ENCODE measurements around the gene PTPRC. TPM values are rescaled to one million over a fixed set of nuclear protein-coding genes. Genes with fewer than 3 reads are reported as not detected.

The PTPRC gene
- total RNA-seq, 2 experiments from 2014 or later: 177 to 241 TPM

- peak overlapping the region; percentile 76 for H3K4me3 ChIP-seq (ENCODE audit: low read depth, low read length, poor library complexity, severe bottlenecking)
- no peaks in the 10 kb centered on the region for H3K9me2 ChIP-seq (ENCODE audit: insufficient read depth, low read length)
- H3K4me1 ChIP-seq (ENCODE audit: insufficient read depth, low read length, poor library complexity, severe bottlenecking): peaks cover 40% of the 10 kb centered on the region
- TF ChIP-seq CTCF (conservative IDR thresholded peaks at IDR 0.05; ENCODE audit: low read length) (0 out of 2 replicates have a peak, but pooled peaks have one; percentile 17), EZH2phosphoT487 (IDR thresholded peaks at IDR 0.05; ENCODE audit: borderline replicate concordance, low read depth, low read length) (no peak)
- no peaks in the 10 kb centered on the region; the same call in 1 of the 2 replicates for H4K20me1 ChIP-seq (ENCODE audit: insufficient read depth, low read length)
- DNase-seq (ENCODE audit: low spot score): peak; percentile 41
- peaks cover 57% of the 10 kb centered on the region for H3K36me3 ChIP-seq (ENCODE audit: insufficient read depth, low read length)
- H3K79me2 ChIP-seq (ENCODE audit: insufficient read depth, low read depth, low read length): peaks cover 37% of the 10 kb centered on the region
- peak overlapping the region; percentile 90 for H3K27ac ChIP-seq (ENCODE audit: low read depth, low read length, poor library complexity, severe bottlenecking)
- H3K9me3 ChIP-seq (ENCODE audit: low read length): peaks cover 33% of the 10 kb centered on the region; the same call in 1 of the 2 replicates
- CTCF ChIA-PET (ENCODE audit: unreplicated experiment): no interaction called here
- BruUV-seq (replicated peaks): no TSS peak
- peak overlapping the region; percentile 71 for H3K4me2 ChIP-seq (ENCODE audit: low read length)
- intact Hi-C loops (cut with micrococcal nuclease; ENCODE audit: unreplicated experiment): loop anchor here (2.0 kb wide), 3 partner anchors 39 to 61 kb away; no protein-coding TSS in a partner anchor
- no peak overlapping the region for H2AFZ ChIP-seq (ENCODE audit: low read length)
- POLR2A ChIA-PET: interaction anchor here (0.6 to 4.0 kb wide), 18 partner anchors 10 to 320 kb away, joined by 3 to 26 read pairs (median 4); partner anchors contain the start of gene PTPRC
Observed at GRCh38 chr1:198595765-198596164, 43.1 kb upstream of the PTPRC start.

GRCh38 chr1:198597690-198598430 is 41.0 kb upstream of the PTPRC start:
- POLR2A ChIA-PET: interaction anchor here (0.5 to 7.9 kb wide), 32 partner anchors 9 to 512 kb away, joined by 3 to 206 read pairs (median 6); partner anchors contain the start of gene PTPRC
- intact Hi-C loops (cut with micrococcal nuclease; ENCODE audit: unreplicated experiment): loop anchor here (1.0 to 2.0 kb wide), 7 partner anchors 23 to 339 kb away; partner anchors contain the start of gene PTPRC
- DNase-seq (ENCODE audit: low spot score): peak; percentile 77
- Histone ChIP-seq H3K9me2 (ENCODE audit: insufficient read depth, low read length) (no peaks in the 10 kb centered on the region), H3K36me3 (ENCODE audit: insufficient read depth, low read length) (peaks cover 59% of the 10 kb centered on the region), H3K9me3 (ENCODE audit: low read length) (peaks cover 41% of the 10 kb centered on the region; the same call in 1 of the 2 replicates), H3K27ac (ENCODE audit: low read depth, low read length, poor library complexity, severe bottlenecking) (peak overlapping the region; percentile 90), H2AFZ (ENCODE audit: low read length) (no peak overlapping the region), H3K4me3 (ENCODE audit: low read depth, low read length, poor library complexity, severe bottlenecking) (peak overlapping the region; percentile 76), H4K20me1 (ENCODE audit: insufficient read depth, low read length) (no peaks in the 10 kb centered on the region; the same call in 1 of the 2 replicates), H3K4me1 (ENCODE audit: insufficient read depth, low read length, poor library complexity, severe bottlenecking) (peaks cover 53% of the 10 kb centered on the region), H3K79me2 (ENCODE audit: insufficient read depth, low read depth, low read length) (peaks cover 37% of the 10 kb centered on the region), H3K4me2 (ENCODE audit: low read length) (peak overlapping the region; percentile 71)
- no peak for TF ChIP-seq CTCF (conservative IDR thresholded peaks at IDR 0.05; ENCODE audit: low read length)
- no peak for TF ChIP-seq EZH2phosphoT487 (IDR thresholded peaks at IDR 0.05; ENCODE audit: borderline replicate concordance, low read depth, low read length)
- CTCF ChIA-PET (ENCODE audit: unreplicated experiment): interaction anchor here (0.9 to 1.5 kb wide), 4 partner anchors 22 to 85 kb away, joined by 3 to 7 read pairs (median 4); no protein-coding TSS in a partner anchor
- BruUV-seq (replicated peaks): TSS peak; percentile 93

Measured in OCI-LY7 (cell line).